ENCODE data around the gene PPOX. TPM values are rescaled to one million over a fixed set of nuclear protein-coding genes. Genes with fewer than 3 reads are reported as not detected.

Gene PPOX
- total RNA-seq, 1 experiment from 2014 or later: 25.4 TPM

DNA sequence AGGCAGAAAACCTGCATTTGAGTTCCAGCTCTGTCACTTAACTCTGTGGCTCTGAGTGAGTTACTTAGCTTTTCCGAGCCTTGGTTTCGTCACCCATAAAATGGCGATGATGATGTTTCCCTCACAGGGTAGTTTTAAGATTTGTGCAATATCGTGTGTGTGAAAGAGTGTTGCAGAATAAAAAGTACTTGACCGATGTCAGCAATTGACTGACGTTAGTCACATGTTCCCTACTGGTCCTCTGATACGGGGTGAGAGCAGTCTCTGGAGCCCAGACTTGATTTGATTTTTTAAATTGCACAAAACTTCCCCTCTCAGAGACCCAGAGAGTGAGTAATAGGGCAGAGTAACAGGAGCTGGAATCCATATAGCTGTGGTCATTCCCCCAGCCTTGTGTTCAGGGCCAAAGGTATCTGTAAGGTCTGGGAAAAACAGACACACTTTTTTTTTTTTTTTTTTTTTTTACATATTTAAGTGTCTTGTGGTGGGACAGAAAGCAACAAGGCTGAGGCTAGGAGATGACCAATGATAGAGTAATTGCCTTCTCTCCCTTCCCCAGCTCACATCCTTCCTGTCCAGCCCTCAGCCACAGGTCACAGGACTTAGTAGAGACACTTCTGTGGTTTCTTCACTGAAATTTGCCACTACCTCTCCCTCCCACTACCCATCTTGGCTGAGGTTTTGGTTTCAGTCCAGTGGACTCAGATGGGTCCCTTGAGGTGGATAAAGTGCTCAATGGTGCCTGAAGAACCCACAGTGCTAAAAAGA, 50.9 kb downstream of the PPOX start:
- BruUV-seq (replicated peaks): TSS peak; percentile 8
- DNase-seq: no peak
- Mint-ChIP-seq H3K9me3 (ENCODE audit: unreplicated experiment) (peaks cover 6% of the 10 kb centered on the region), H3K27me3 (ENCODE audit: insufficient read depth, unreplicated experiment) (no peaks in the 10 kb centered on the region), H3K4me3 (ENCODE audit: unreplicated experiment) (peak overlapping the region; percentile 55), H3K36me3 (ENCODE audit: insufficient read depth, unreplicated experiment) (peaks cover 61% of the 10 kb centered on the region), H3K27ac (ENCODE audit: unreplicated experiment) (peak overlapping the region; percentile 97), H3K4me1 (ENCODE audit: low read depth, unreplicated experiment) (peaks cover 57% of the 10 kb centered on the region)
- Histone ChIP-seq H3K36me3 (ENCODE audit: control insufficient read depth, insufficient read depth, low read length) (0 out of 2 replicates have a peak, but pooled peaks cover 4% of the 10 kb centered on the region), H3K9me3 (0 out of 2 replicates have a peak, but pooled peaks cover 1% of the 10 kb centered on the region), H3K4me3 (ENCODE audit: low read depth, low read length) (peak overlapping the region; percentile 19), H3K4me1 (peaks cover 68% of the 10 kb centered on the region), H3K27me3 (replicated peaks; ENCODE audit: control insufficient read depth, insufficient read depth, low read length) (no peaks in the 10 kb centered on the region)
- CTCF ChIA-PET: interaction anchor here (0.6 to 2.6 kb wide), 3 partner anchors 9 to 74 kb away, joined by 3 to 25 read pairs (median 6); partner anchors contain the start of gene TOMM40L
- intact Hi-C loops (cut with micrococcal nuclease; ENCODE audit: unreplicated experiment): loop anchor here (1.0 kb wide), 1 partner anchor 8 kb away; no protein-coding TSS in a partner anchor
- POLR2A ChIA-PET: interaction anchor here (0.5 to 1.6 kb wide), 2 partner anchors 9 to 51 kb away, joined by 3 to 11 read pairs; partner anchors contain the start of gene TOMM40L
- TF ChIP-seq, protein P1, sequence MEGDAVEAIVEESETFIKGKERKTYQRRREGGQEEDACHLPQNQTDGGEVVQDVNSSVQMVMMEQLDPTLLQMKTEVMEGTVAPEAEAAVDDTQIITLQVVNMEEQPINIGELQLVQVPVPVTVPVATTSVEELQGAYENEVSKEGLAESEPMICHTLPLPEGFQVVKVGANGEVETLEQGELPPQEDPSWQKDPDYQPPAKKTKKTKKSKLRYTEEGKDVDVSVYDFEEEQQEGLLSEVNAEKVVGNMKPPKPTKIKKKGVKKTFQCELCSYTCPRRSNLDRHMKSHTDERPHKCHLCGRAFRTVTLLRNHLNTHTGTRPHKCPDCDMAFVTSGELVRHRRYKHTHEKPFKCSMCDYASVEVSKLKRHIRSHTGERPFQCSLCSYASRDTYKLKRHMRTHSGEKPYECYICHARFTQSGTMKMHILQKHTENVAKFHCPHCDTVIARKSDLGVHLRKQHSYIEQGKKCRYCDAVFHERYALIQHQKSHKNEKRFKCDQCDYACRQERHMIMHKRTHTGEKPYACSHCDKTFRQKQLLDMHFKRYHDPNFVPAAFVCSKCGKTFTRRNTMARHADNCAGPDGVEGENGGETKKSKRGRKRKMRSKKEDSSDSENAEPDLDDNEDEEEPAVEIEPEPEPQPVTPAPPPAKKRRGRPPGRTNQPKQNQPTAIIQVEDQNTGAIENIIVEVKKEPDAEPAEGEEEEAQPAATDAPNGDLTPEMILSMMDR (IDR thresholded peaks at IDR 0.05; ENCODE audit: insufficient read depth in 1 of 2, low read depth in 1 of 2, low read length in 1 of 2, severe bottlenecking in 1 of 2, unreplicated experiment in 1 of 2): no peak

DNA sequence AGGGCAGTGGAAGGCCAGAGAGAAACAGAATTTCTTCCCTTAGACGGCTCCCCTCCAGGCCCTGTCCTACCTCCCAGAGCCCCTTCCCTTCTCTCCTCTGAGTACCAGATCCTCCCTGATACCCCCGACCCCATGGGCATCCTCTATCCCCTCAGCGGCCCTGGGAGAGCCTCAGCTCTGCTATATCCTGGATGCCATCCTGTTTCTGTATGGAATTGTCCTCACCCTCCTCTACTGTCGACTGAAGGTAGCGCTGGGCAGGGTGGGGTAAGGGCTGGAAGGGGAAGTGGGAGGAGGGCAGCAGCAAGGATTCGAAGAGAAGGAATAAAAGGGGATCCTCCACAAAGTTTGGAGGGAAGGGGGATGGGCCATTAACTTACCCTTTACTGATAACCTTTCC, 51.6 kb downstream of the PPOX start:
- DNase-seq: no peak
- TF ChIP-seq, protein P1 (IDR thresholded peaks at IDR 0.05; ENCODE audit: insufficient read depth in 1 of 2, low read depth in 1 of 2, low read length in 1 of 2, severe bottlenecking in 1 of 2, unreplicated experiment in 1 of 2): no peak
- CTCF ChIA-PET: interaction anchor here (1.8 to 2.6 kb wide), 2 partner anchors 8 to 156 kb away, joined by 4 to 25 read pairs; partner anchors contain the start of gene TOMM40L
- Histone ChIP-seq H3K9me3 (peaks cover 8% of the 10 kb centered on the region; the same call in 1 of the 2 replicates), H3K4me1 (peaks cover 75% of the 10 kb centered on the region), H3K4me3 (ENCODE audit: low read depth, low read length) (peak overlapping the region; percentile 19), H3K27me3 (replicated peaks; ENCODE audit: control insufficient read depth, insufficient read depth, low read length) (no peaks in the 10 kb centered on the region), H3K36me3 (ENCODE audit: control insufficient read depth, insufficient read depth, low read length) (peaks cover 6% of the 10 kb centered on the region; the same call in 1 of the 2 replicates)
- H3K27ac Mint-ChIP-seq (ENCODE audit: unreplicated experiment): peak overlapping the region; percentile 97
- H3K9me3 Mint-ChIP-seq (ENCODE audit: unreplicated experiment): peaks cover 13% of the 10 kb centered on the region
- no peaks in the 10 kb centered on the region for H3K27me3 Mint-ChIP-seq (ENCODE audit: insufficient read depth, unreplicated experiment)
- H3K4me1 Mint-ChIP-seq (ENCODE audit: low read depth, unreplicated experiment): peaks cover 64% of the 10 kb centered on the region
- POLR2A ChIA-PET: interaction anchor here (0.6 kb wide), 1 partner anchor 172 kb away, joined by 3 read pairs; no protein-coding TSS in a partner anchor
- peak overlapping the region; percentile 55 for H3K4me3 Mint-ChIP-seq (ENCODE audit: unreplicated experiment)
- TSS peak; percentile 1 for BruUV-seq (replicated peaks)
- intact Hi-C loops (cut with micrococcal nuclease; ENCODE audit: unreplicated experiment): loop anchor here (1.0 kb wide), 1 partner anchor 7 kb away; no protein-coding TSS in a partner anchor
- peaks cover 61% of the 10 kb centered on the region for H3K36me3 Mint-ChIP-seq (ENCODE audit: insufficient read depth, unreplicated experiment)
